Right renal cortex interstitium (tissue), 3 donors: ENCODE data around the gene TRIM49D2. TPM values are rescaled to one million over a fixed set of nuclear protein-coding genes. Genes with fewer than 3 reads are reported as not detected.
"Not testable (repeated sequence)": the region's sequence is repeated elsewhere in the genome, so short reads cannot be mapped to it uniquely, and the experiment has no call there.

Experiments
- DNase-seq, 3 donors: peaks; one replicate each; pipeline ENCODE4 v3.0.0-alpha.2; 2013; ENCODE audit warnings: low read depth in 3 of 3, low spot score in 2 of 3
- polyA plus RNA-seq, 3 donors: library from polyadenylated mRNA; unstranded; fragments of 120-200 nt; gene quantifications; one replicate each; pipeline ENCODE4 v1.2.1, GENCODE V29; 2013; ENCODE audit not compliant: insufficient read length in 3 of 3

Gene TRIM49D2, protein sequence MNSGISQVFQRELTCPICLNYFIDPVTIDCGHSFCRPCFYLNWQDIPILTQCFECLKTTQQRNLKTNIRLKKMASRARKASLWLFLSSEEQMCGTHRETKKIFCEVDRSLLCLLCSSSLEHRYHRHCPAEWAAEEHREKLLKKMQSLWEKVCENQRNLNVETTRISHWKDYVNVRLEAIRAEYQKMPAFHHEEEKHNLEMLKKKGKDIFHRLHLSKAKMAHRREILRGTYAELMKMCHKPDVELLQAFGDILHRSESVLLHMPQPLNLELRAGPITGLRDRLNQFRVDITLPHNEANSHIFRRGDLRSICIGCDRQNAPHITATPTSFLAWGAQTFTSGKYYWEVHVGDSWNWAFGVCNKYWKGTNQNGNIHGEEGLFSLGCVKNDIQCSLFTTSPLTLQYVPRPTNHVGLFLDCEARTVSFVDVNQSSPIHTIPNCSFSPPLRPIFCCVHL
- not detected for polyA plus RNA-seq

DNA sequence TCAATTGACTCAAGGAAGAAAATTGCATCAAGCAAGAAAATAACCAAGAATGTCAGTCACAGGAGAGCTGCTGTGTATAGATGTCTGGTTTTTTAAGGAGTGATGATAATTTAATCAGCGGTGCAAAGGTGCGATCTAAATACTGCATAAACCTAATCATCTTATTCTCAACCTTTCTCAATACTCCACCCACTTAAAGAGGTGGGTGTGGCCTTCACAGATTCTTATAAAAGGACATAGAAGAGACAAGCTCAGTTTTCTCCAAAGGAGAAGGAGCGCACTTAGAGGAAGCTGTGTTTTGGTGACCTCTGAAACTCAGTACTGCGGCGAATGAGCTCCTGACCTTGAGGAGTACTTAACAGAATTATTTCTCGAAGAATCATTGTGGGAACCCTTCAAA lies at the start of gene TRIM49D2:
Gene TRIM49D2 (plus strand): TSS at position 301 of the 400 bp plus-strand sequence. CDS start 2,698 bp downstream, outside the sequence.
- not testable (repeated sequence) for DNase-seq

DNA sequence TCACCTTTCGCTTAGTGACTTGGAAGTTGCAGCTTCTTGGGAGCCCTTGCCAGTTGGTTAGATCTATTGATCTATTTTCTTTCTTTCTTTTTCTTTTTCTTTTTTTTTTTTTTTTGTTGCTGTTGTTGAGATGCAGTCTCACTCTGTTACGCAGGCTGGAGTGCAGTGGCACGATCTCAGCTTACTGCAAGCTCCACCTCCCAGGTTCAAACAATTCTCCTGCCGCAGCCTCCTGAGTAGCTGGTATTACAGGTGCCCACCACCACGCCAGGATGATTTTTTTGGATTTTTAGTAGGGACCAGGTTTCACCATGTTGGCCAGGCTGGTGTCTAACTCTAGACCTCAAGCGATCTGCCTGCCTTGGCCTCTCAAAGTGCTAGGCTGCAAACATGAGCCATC lies 46.4 kb upstream of the TRIM49D2 start:
- DNase-seq: not testable (repeated sequence)

DNA sequence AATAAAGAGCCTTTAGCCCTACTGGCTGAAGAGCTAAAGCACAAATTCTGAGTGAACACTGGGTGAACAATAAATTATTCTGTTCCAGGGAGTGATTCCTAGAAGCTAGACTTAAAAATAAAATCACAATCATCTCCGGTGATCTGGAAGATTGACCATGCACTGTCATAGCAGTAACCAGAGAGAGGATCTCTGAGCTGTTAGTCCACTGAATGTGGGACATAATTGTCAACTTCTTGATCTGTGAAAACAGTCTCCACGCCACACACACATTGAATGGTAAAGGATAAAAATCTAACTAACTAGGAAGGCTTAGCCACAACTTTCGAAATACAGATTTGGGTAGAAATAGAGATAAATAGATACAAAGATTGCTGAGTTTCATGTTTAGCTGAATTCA lies 30.6 kb upstream of the TRIM49D2 start:
- not testable (repeated sequence) for DNase-seq

DNA sequence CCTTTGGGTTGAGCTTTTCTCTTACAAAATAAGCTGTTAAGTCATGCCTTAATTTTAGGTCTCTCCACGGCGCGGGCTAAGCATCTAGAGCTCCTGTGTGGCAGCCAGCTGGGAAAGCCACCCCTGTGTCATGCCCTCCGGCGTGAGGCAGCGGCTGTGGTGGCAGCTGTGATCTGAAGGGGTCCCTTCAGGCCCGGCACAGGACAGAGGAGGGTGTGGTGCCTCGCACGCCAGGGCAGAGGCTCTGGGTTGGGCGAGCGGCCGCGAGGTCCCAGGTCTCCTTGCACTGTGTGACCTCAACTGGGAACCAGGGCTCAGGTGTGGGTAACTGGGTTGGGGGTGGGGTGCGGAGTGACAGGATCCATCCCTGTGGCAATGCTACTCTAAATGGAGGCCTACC lies 23.1 kb upstream of the TRIM49D2 start:
- DNase-seq: not testable (repeated sequence)

DNA sequence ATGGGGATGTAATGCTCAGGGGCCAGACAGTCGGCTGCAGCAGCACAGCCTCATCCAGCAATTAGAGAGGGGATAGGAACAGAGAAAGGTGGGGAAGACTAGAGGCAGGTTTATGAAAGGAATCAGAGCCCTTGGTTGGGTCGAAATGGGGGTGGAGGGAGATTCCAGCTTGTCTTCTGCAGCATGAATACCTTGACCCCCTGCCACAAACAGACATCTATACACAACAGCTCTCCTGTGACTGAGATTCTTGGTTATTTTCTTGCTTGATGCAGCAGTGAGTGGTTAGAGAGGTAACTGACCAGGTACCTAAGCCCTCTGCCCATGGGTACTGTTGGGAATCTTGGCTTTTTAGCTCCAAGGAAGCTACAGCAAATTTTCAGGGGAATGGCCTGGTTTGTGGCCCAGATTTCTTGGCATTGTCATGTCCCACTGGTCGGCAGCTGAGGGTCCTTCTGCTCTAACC lies 1.6 kb upstream of the TRIM49D2 start, which contains the start of gene TRIM49D1:
Gene TRIM49D1 (minus strand): TSS at position 51 of the 466 bp plus-strand sequence. CDS start 4,535 bp downstream, outside the sequence.
- no peak for DNase-seq

DNA sequence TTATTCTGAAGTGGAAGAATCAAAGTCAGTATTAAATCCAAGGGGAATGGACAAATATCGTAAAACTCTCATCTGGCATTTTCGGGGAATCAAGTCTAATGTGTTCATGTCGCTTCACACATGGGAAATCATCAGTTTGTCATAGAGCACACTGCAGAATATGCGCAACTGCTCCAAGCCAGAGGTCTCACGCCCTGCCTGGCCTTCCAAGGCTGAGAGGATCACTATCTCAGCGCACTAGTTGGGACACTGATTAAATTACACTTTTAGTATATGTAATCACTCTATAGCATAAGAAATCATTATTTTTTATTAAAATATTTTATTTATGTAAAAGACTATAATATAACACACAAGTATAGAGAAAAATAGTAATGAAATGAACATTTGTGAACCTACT lies 37.0 kb downstream of the TRIM49D2 start:
- not testable (repeated sequence) for DNase-seq

DNA sequence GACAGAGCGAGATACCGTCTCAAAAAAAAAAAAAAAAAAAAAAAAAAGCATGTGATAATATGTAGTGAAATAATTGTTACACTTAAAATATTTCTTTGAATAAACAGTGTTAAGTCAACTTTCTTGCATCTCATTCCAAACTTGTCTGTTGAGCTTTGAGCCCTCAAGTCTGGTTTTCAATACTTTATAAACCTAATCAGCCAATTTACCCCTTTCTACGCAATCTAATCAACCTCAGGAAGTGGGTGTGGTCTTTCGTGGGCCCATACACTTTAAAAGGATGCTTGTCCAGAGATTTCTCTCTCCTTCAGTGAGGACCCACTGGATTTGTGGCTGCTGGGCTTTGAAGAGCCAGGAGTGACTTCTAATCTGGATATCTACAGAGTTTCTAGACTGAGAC lies 41.9 kb downstream of the TRIM49D2 start, which contains the start of gene TRIM64:
Gene TRIM64 (plus strand): TSS at position 301 of the 400 bp plus-strand sequence. CDS start 2,467 bp downstream, outside the sequence.
- not testable (repeated sequence) for DNase-seq

Other genes starting within 250 kb of the TRIM49D2 start
- gene TRIM77, start 213.8 kb upstream of the TRIM49D2 start, polyA plus RNA-seq: not detected
- not detected for gene TRIM49, start 115.5 kb upstream of the TRIM49D2 start, polyA plus RNA-seq
- not detected for gene TRIM64B, start 45.6 kb upstream of the TRIM49D2 start, polyA plus RNA-seq
- gene TRIM49D1, start 1.8 kb upstream of the TRIM49D2 start, polyA plus RNA-seq: not detected
- gene TRIM64, start 42.0 kb downstream of the TRIM49D2 start, polyA plus RNA-seq: not detected
- gene TRIM49C, start 107.0 kb downstream of the TRIM49D2 start, polyA plus RNA-seq: not detected
- gene UBTFL1, start 161.9 kb downstream of the TRIM49D2 start, polyA plus RNA-seq: not detected
- gene NAALAD2, start 210.6 kb downstream of the TRIM49D2 start, polyA plus RNA-seq: 10 to 100 TPM; 19.5 to 27.7 (median 24.0) TPM